Endothelial cell of umbilical vein (primary cell): ENCODE results near the gene TRDN. TPM values are rescaled to one million over a fixed set of nuclear protein-coding genes. Genes with fewer than 3 reads are reported as not detected.

ENCODE experiments used
- BruUV-seq: library from RNA; stranded (reverse); fragments of 400-500 nt; replicated peaks from 2 replicates; lab custom pipeline; 2021; lab: Mats Ljungman, UMichigan
- CTCF ChIA-PET: fragments of 300-600, 350-600 bp; sonication (Branson Sonifier 250); formaldehyde crosslinking; loops from one replicate; lab custom pipeline; 2021; ENCODE audit warnings: antibody characterized with exemption, inconsistent platforms; lab: Charles Lee
- POLR2A ChIA-PET: fragments of 300-600, 350-600 bp; sonication (Branson Sonifier 250); formaldehyde crosslinking; loops from one replicate; lab custom pipeline; 2021; ENCODE audit warnings: antibody characterized with exemption, inconsistent platforms; lab: Charles Lee
- DNase-seq: peaks from one replicate; pipeline ENCODE4 v3.0.0-alpha.2; 2011; ENCODE audit warnings: low read depth, low spot score
- FAIRE-seq: peaks from 2 replicates; lab custom pipeline; 2011; peaks lifted over from hg19 to GRCh38; lab: Jason Lieb, UNC
- H2AFZ ChIP-seq: 2 replicates; pipeline ENCODE4 v1.6.0; 2012; ENCODE audit warnings: low read depth, low read length, control low read depth, inconsistent platforms
- H3K27ac ChIP-seq: 2 replicates; pipeline ENCODE4 v1.5.1; 2011; ENCODE audit warnings: low read depth, mild to moderate bottlenecking, control low read depth, low read length, moderate library complexity; ENCODE audit not compliant: insufficient read depth
- H3K27me3 ChIP-seq, 2 experiments: 2 replicates each; pipeline versions ENCODE4 v1.6.0 to v1.6.1; 2011; ENCODE audit warnings: low read length in 2 of 2, mixed read lengths in 1 of 2; ENCODE audit not compliant: control insufficient read depth in 2 of 2, insufficient read depth in 2 of 2
- H3K36me3 ChIP-seq, 2 experiments: 2 replicates in 1 of 2; 3 replicates in 1 of 2; pipeline ENCODE4 v1.5.1; 2011; ENCODE audit warnings: low read length in 2 of 2, mild to moderate bottlenecking in 1 of 2, moderate library complexity in 1 of 2; ENCODE audit not compliant: control insufficient read depth in 2 of 2, insufficient read depth in 2 of 2; ENCODE audit errors: extremely low read depth in 1 of 2
- H3K4me1 ChIP-seq: 3 replicates; pipeline ENCODE4 v1.5.1; 2011; ENCODE audit warnings: mild to moderate bottlenecking, low read length; ENCODE audit not compliant: control insufficient read depth, insufficient read depth; ENCODE audit errors: extremely low read depth
- H3K4me2 ChIP-seq: 2 replicates; pipeline ENCODE4 v1.6.1; 2011; ENCODE audit warnings: low read length, control low read depth, mixed read lengths; ENCODE audit not compliant: insufficient read depth
- H3K4me3 ChIP-seq, 3 experiments: fragments of 200-600 bp in 1 of 3; sonication (generic), shearing (Covaris generic) in 1 of 3; replicated peaks in 1 of 3; 2 replicates each; pipeline ENCODE4 v1.5.1; 2011 to 2016; ENCODE audit warnings: control low read depth in 3 of 3, low read length in 3 of 3, mild to moderate bottlenecking in 2 of 3, inconsistent platforms in 1 of 3, low read depth in 1 of 3, moderate library complexity in 1 of 3; ENCODE audit not compliant: insufficient read depth in 1 of 3
- H3K79me2 ChIP-seq: 2 replicates; pipeline ENCODE4 v1.6.0; 2012; ENCODE audit warnings: low read length, inconsistent platforms; ENCODE audit not compliant: control insufficient read depth, insufficient read depth
- H3K9ac ChIP-seq: replicated peaks from 2 replicates; pipeline ENCODE3; 2011; ENCODE audit warnings: low read length, control low read depth; ENCODE audit not compliant: insufficient read depth; ENCODE audit errors: extremely low read depth
- H3K9me1 ChIP-seq: replicated peaks from 3 replicates; pipeline ENCODE4 v1.6.0; 2011; ENCODE audit warnings: mild to moderate bottlenecking, low read length; ENCODE audit not compliant: control insufficient read depth, insufficient read depth; ENCODE audit errors: extremely low read depth
- H3K9me3 ChIP-seq: replicated peaks from 2 replicates; pipeline ENCODE4 v1.5.1; 2012; ENCODE audit warnings: low read length, inconsistent platforms; ENCODE audit not compliant: control insufficient read depth, insufficient read depth
- H4K20me1 ChIP-seq: replicated peaks from 2 replicates; pipeline ENCODE3; 2011; ENCODE audit warnings: mild to moderate bottlenecking, low read length; ENCODE audit not compliant: control insufficient read depth, insufficient read depth; ENCODE audit errors: extremely low read depth
- EZH2 ChIP-seq: IDR thresholded peaks from 2 replicates; pipeline ENCODE4 v1.6.1; 2012; ENCODE audit warnings: borderline replicate concordance, low read depth, mild to moderate bottlenecking, moderate library complexity, low read length, inconsistent platforms; ENCODE audit not compliant: severe bottlenecking
- FOS ChIP-seq: IDR thresholded peaks from 2 replicates; pipeline ENCODE4 v1.6.1; 2011; ENCODE audit warnings: mild to moderate bottlenecking, low read length, moderate library complexity, borderline replicate concordance; ENCODE audit not compliant: insufficient read depth
- GATA2 ChIP-seq: IDR thresholded peaks from 2 replicates; pipeline ENCODE4 v1.7.0; 2011; ENCODE audit warnings: low read depth, mild to moderate bottlenecking, moderate library complexity, mixed read lengths, low read length; ENCODE audit not compliant: insufficient read length, insufficient read depth
- JUN ChIP-seq: IDR thresholded peaks from 2 replicates; pipeline ENCODE4 v1.6.1; 2011; ENCODE audit warnings: borderline replicate concordance, low read depth; ENCODE audit not compliant: insufficient read length, insufficient read depth
- MYC ChIP-seq: IDR thresholded peaks from one replicate; pipeline ENCODE4 v1.6.1; 2011; ENCODE audit warnings: mild to moderate bottlenecking, low read depth, low read length
- POLR2A ChIP-seq: IDR thresholded peaks from 2 replicates; pipeline ENCODE4 v1.6.1; 2012; ENCODE audit warnings: low read depth, mild to moderate bottlenecking, control low read depth, low read length
- POLR2AphosphoS5 ChIP-seq: IDR thresholded peaks from 2 replicates; pipeline ENCODE4 v1.6.1; 2012; ENCODE audit warnings: low read depth, mild to moderate bottlenecking, control low read depth, low read length, moderate library complexity; ENCODE audit not compliant: insufficient read depth
- dilution Hi-C: fragments of 300-500 bp; cut with MboI; formaldehyde crosslinking; loops from one replicate; pipeline ENCODE4 v1.15.0; 2019; ENCODE audit warnings: low sequenced_read_pairs; ENCODE audit not compliant: extremely low pct_ligation_motif_present
- intact Hi-C: fragments of 100-400 bp; cut with micrococcal nuclease; formaldehyde crosslinking; loops from one replicate; pipeline ENCODE4 v1.10.0; 2022
- polyA plus RNA-seq, 4 experiments: library from polyadenylated mRNA; depleted of rRNA in 3 of 4; stranded (reverse) in 3 of 4; unstranded in 1 of 4; fragments of >200 nt; gene quantifications; 2 replicates each; pipeline versions ENCODE4 v1.2.1 to v1.2.3, GENCODE V29; 2011 to 2012; ENCODE audit warnings: missing spikeins in 1 of 4
- total RNA-seq: library from RNA; stranded (reverse); gene quantifications from 2 replicates; pipeline ENCODE4 v1.2.3, GENCODE V29; 2021
- TF ChIP-seq, protein P1 (sequence below), 2 donors: IDR thresholded peaks; 1 replicate in 1 of 2; 2 replicates in 1 of 2; pipeline ENCODE4 v1.5.1; 2011; ENCODE audit warnings: low read length in 2 of 2, mild to moderate bottlenecking in 2 of 2, moderate library complexity in 2 of 2, control low read depth in 1 of 2, inconsistent platforms in 1 of 2, low read depth in 1 of 2; ENCODE audit not compliant: insufficient read depth in 1 of 2; ENCODE audit errors: extremely low read depth in 1 of 2
- TF ChIP-seq, protein P2 (sequence below): IDR thresholded peaks from 2 replicates; pipeline ENCODE4 v1.6.1; 2011; ENCODE audit not compliant: insufficient read depth, insufficient read length

Gene TRDN
- total and polyA plus RNA-seq, 2 donors (not counting 3 experiments of a cell fraction or from before 2014, with no cell fraction given): not detected

DNA sequence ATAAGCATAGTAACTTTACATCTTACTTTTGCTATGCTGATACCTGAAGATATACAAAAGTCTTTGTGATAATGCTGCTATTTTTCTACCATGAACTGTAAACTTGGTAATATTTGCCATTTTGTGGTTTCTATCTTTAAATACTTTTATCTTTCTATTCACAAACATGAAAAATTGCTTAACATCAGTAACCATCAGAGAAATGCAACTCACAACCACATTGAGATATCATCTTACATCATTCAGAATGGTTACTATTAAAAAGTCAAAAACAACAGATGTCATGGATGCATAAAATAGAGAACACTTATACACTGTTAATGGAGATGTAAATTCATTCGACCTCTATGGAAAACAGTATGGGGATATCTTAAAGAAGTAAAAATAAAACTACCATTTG is 112.0 kb downstream of the TRDN start:
- BruUV-seq: no TSS peak
- Histone ChIP-seq H3K27ac (no peak overlapping the region), H3K27me3 (no peaks in the 10 kb centered on the region), H3K9me1 (no peaks in the 10 kb centered on the region), H3K79me2 (no peaks in the 10 kb centered on the region), H3K9ac (no peak overlapping the region), H3K4me3 (no peak overlapping the region), H2AFZ (no peak overlapping the region), H4K20me1 (no peaks in the 10 kb centered on the region), H3K4me1 (no peaks in the 10 kb centered on the region), H3K36me3 (no peaks in the 10 kb centered on the region), H3K9me3 (no peaks in the 10 kb centered on the region), H3K4me2 (no peak overlapping the region)
- POLR2A ChIA-PET: no interaction called here
- DNase-seq: no peak
- dilution Hi-C loops (no loop called here), intact Hi-C loops (no loop called here)
- TF ChIP-seq POLR2A: no peak
- TF ChIP-seq GATA2: no peak
- TF ChIP-seq, protein P1, sequence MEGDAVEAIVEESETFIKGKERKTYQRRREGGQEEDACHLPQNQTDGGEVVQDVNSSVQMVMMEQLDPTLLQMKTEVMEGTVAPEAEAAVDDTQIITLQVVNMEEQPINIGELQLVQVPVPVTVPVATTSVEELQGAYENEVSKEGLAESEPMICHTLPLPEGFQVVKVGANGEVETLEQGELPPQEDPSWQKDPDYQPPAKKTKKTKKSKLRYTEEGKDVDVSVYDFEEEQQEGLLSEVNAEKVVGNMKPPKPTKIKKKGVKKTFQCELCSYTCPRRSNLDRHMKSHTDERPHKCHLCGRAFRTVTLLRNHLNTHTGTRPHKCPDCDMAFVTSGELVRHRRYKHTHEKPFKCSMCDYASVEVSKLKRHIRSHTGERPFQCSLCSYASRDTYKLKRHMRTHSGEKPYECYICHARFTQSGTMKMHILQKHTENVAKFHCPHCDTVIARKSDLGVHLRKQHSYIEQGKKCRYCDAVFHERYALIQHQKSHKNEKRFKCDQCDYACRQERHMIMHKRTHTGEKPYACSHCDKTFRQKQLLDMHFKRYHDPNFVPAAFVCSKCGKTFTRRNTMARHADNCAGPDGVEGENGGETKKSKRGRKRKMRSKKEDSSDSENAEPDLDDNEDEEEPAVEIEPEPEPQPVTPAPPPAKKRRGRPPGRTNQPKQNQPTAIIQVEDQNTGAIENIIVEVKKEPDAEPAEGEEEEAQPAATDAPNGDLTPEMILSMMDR (IDR thresholded peaks at IDR 0.05; ENCODE audit: extremely low read depth in 1 of 2, insufficient read depth in 1 of 2, low read depth in 1 of 2, low read length in 2 of 2): no peak
- TF ChIP-seq POLR2AphosphoS5: no peak
- TF ChIP-seq EZH2: no peak
- TF ChIP-seq, protein P2, sequence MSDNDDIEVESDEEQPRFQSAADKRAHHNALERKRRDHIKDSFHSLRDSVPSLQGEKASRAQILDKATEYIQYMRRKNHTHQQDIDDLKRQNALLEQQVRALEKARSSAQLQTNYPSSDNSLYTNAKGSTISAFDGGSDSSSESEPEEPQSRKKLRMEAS: no peak
- TF ChIP-seq FOS: no peak
- TF ChIP-seq MYC: no peak
- TF ChIP-seq JUN: no peak
- CTCF ChIA-PET: no interaction called here
- no peak for FAIRE-seq
